ENCODE results near the gene TTLL8.
A peak's percentile ranks its signal among the peaks of the same experiment; 100 is the strongest.

Gene TTLL8

GRCh38 chr22:49970528-49971231 is 87.4 kb downstream of the TTLL8 start (continued):
- TF ChIP-seq PRDM2 (tag by site-specific recombination; IDR thresholded peaks at IDR 0.05; ENCODE audit: borderline replicate concordance) (no peak), ZNF624 (tag by site-specific recombination; IDR thresholded peaks at IDR 0.05) (no peak), ZNF221 (tag by site-specific recombination; IDR thresholded peaks at IDR 0.05; ENCODE audit: borderline replicate concordance) (no peak), ZNF518A (tag by site-specific recombination; conservative IDR thresholded peaks at IDR 0.05; ENCODE audit: low read depth) (no peak), ZNF354C (tag by site-specific recombination; IDR thresholded peaks at IDR 0.05; ENCODE audit: borderline replicate concordance, low read depth) (no peak), KLF9 (tag by site-specific recombination; IDR thresholded peaks at IDR 0.05; ENCODE audit: low read depth) (peak; percentile 88), MEIS1 (CRISPR knock-in tag; IDR thresholded peaks at IDR 0.05; ENCODE audit: borderline replicate concordance) (no peak), SP7 (tag by site-specific recombination; IDR thresholded peaks at IDR 0.05) (peak; percentile 97), ZNF362 (tag by site-specific recombination; IDR thresholded peaks at IDR 0.05) (no peak), ZNF350 (tag by site-specific recombination; IDR thresholded peaks at IDR 0.05) (no peak), ZNF560 (tag by site-specific recombination; IDR thresholded peaks at IDR 0.05; ENCODE audit: borderline replicate concordance) (no peak), ZNF146 (tag by site-specific recombination; IDR thresholded peaks at IDR 0.05) (no peak), ZNF341 (tag by site-specific recombination; IDR thresholded peaks at IDR 0.05; ENCODE audit: low read depth) (peak; percentile 94), SALL2 (tag by site-specific recombination; IDR thresholded peaks at IDR 0.05; ENCODE audit: borderline replicate concordance) (0 out of 2 replicates have a peak, but pooled peaks have one; percentile 55), ZNF138 (tag by site-specific recombination; IDR thresholded peaks at IDR 0.05; ENCODE audit: borderline replicate concordance) (no peak), ZNF561 (tag by site-specific recombination; IDR thresholded peaks at IDR 0.05; ENCODE audit: borderline replicate concordance) (no peak; the same call in 1 of the 2 replicates), ZFP3 (tag by site-specific recombination; IDR thresholded peaks at IDR 0.05; ENCODE audit: low read depth) (no peak), ZBTB48 (tag by site-specific recombination; IDR thresholded peaks at IDR 0.05) (no peak; the same call in 1 of the 2 replicates), ZNF555 (tag by site-specific recombination; conservative IDR thresholded peaks at IDR 0.05) (no peak), ZNF580 (tag by site-specific recombination; IDR thresholded peaks at IDR 0.05) (no peak), ZNF837 (tag by site-specific recombination; IDR thresholded peaks at IDR 0.05) (no peak)
- TF ChIP-seq, protein P1, sequence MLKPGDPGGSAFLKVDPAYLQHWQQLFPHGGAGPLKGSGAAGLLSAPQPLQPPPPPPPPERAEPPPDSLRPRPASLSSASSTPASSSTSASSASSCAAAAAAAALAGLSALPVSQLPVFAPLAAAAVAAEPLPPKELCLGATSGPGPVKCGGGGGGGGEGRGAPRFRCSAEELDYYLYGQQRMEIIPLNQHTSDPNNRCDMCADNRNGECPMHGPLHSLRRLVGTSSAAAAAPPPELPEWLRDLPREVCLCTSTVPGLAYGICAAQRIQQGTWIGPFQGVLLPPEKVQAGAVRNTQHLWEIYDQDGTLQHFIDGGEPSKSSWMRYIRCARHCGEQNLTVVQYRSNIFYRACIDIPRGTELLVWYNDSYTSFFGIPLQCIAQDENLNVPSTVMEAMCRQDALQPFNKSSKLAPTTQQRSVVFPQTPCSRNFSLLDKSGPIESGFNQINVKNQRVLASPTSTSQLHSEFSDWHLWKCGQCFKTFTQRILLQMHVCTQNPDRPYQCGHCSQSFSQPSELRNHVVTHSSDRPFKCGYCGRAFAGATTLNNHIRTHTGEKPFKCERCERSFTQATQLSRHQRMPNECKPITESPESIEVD (tag by site-specific recombination; IDR thresholded peaks at IDR 0.05), result no peak
- TF ChIP-seq, protein P2, sequence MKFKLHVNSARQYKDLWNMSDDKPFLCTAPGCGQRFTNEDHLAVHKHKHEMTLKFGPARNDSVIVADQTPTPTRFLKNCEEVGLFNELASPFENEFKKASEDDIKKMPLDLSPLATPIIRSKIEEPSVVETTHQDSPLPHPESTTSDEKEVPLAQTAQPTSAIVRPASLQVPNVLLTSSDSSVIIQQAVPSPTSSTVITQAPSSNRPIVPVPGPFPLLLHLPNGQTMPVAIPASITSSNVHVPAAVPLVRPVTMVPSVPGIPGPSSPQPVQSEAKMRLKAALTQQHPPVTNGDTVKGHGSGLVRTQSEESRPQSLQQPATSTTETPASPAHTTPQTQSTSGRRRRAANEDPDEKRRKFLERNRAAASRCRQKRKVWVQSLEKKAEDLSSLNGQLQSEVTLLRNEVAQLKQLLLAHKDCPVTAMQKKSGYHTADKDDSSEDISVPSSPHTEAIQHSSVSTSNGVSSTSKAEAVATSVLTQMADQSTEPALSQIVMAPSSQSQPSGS (tag by site-specific recombination; IDR thresholded peaks at IDR 0.05; ENCODE audit: low read depth), result peak; percentile 91

All from HEK293 (cell line).